Type B pancreatic cell (in vitro differentiated cells): ENCODE results near the gene ARRDC3. TPM values are rescaled to one million over a fixed set of nuclear protein-coding genes. Genes with fewer than 3 reads are reported as not detected.

Experiments used
- DNase-seq: peaks from one replicate; pipeline ENCODE4 v3.0.0; 2021; ENCODE audit warnings: mixed read lengths; ENCODE audit not compliant: unreplicated experiment; ENCODE audit errors: extremely low spot score
- H3K27ac Mint-ChIP-seq: 2 replicates; pipeline ENCODE4 v1.8.0; 2021; ENCODE audit warnings: mild to moderate bottlenecking, mixed read lengths
- H3K27me3 Mint-ChIP-seq: 2 replicates; pipeline ENCODE4 v1.8.0; 2021; ENCODE audit warnings: mixed read lengths
- H3K36me3 Mint-ChIP-seq: 2 replicates; pipeline ENCODE4 v1.8.0; 2021; ENCODE audit warnings: mixed read lengths
- H3K4me1 Mint-ChIP-seq: one replicate; pipeline ENCODE4 v1.8.0; 2021; ENCODE audit warnings: mixed read lengths; ENCODE audit not compliant: unreplicated experiment
- H3K4me3 Mint-ChIP-seq: 2 replicates; pipeline ENCODE4 v1.8.0; 2021; ENCODE audit warnings: mild to moderate bottlenecking, mixed read lengths
- H3K9me3 Mint-ChIP-seq: 2 replicates; pipeline ENCODE4 v1.8.0; 2021; ENCODE audit warnings: mixed read lengths
- total RNA-seq: library from RNA; stranded (reverse); gene quantifications from 2 replicates; pipeline ENCODE4 v1.2.1, GENCODE V29; 2021; ENCODE audit warnings: low replicate concordance
- TF ChIP-seq, protein P1 (sequence below): fragments of 200-600 bp; sonication (generic); conservative IDR thresholded peaks from 2 replicates; pipeline ENCODE4 v1.5.0; 2021; ENCODE audit warnings: antibody characterized with exemption, mild to moderate bottlenecking

The ARRDC3 gene
- total RNA-seq, 1 donor from 2014 or later = 98.6 TPM

DNA sequence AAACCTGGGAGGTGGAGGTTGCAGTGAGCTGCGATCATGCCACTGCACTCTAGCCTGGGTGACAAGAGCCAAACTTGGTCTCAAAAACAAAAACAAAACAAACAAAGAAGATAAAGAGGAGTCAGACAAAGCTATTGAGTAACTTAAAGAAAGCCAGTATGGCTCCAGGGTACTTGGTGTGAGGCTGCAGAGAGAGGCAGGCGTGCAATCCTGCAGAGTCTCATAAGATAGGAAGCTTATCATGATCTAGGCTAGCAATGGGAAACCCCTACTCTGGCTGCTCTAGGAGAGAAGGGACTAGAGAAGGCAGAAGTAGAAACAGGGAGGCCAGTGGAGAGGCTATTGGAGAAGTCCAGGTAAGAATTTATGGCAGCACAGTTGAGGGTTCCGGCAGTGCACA is 42.0 kb downstream of the ARRDC3 start:
- DNase-seq = no peak
- Mint-ChIP-seq H3K9me3 (peaks cover 7% of the 10 kb centered on the region), H3K4me3 (no peak overlapping the region), H3K27ac (no peak overlapping the region), H3K36me3 (no peaks in the 10 kb centered on the region), H3K4me1 (no peaks in the 10 kb centered on the region), H3K27me3 (no peaks in the 10 kb centered on the region)
- TF ChIP-seq, protein P1, sequence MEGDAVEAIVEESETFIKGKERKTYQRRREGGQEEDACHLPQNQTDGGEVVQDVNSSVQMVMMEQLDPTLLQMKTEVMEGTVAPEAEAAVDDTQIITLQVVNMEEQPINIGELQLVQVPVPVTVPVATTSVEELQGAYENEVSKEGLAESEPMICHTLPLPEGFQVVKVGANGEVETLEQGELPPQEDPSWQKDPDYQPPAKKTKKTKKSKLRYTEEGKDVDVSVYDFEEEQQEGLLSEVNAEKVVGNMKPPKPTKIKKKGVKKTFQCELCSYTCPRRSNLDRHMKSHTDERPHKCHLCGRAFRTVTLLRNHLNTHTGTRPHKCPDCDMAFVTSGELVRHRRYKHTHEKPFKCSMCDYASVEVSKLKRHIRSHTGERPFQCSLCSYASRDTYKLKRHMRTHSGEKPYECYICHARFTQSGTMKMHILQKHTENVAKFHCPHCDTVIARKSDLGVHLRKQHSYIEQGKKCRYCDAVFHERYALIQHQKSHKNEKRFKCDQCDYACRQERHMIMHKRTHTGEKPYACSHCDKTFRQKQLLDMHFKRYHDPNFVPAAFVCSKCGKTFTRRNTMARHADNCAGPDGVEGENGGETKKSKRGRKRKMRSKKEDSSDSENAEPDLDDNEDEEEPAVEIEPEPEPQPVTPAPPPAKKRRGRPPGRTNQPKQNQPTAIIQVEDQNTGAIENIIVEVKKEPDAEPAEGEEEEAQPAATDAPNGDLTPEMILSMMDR = no peak

- Mint-ChIP-seq H3K9me3 (peaks cover 7% of the 10 kb centered on the region), H3K27me3 (no peaks in the 10 kb centered on the region)
- DNase-seq = no peak
Observed at GRCh38 chr5:91340532-91340931, 42.6 kb downstream of the ARRDC3 start.

DNA sequence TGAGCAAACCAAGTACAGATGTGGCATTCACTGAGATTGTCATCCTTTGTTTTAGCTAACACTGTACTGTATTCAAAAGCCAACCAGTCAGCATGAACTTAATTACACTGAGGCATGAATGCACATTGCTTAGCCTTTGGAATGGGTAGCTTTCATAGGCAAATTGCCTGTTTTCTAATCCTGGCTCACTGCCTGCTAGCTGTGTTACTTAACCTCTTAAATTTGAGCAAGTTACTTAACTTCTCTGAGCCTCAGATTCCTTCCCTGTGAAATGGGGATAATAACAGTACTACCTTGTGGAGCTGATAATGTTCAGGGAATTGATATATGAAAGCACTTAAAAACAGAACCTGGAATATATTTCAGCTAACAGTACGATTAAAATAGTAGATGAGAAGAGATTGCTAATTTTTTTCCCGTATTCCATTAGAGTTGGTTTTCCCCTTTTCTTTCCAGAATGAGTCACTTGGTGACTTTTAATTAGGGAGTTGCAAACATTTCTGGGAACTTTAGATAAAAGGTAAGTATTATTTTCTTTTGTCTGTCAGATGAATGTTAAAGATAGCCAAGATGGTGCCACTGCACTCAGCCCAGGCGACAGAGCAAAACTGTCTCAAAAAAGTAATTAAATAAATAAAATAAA is 43.9 kb downstream of the ARRDC3 start:
- Mint-ChIP-seq H3K36me3 (no peaks in the 10 kb centered on the region), H3K4me1 (no peaks in the 10 kb centered on the region), H3K27ac (no peak overlapping the region), H3K27me3 (no peaks in the 10 kb centered on the region), H3K4me3 (no peak overlapping the region), H3K9me3 (peaks cover 7% of the 10 kb centered on the region)
- DNase-seq = no peak
- TF ChIP-seq, protein P1 = no peak

More at GRCh38 chr5:91340532-91340931, 42.6 kb downstream of the ARRDC3 start:
- no peak overlapping the region for H3K4me3 Mint-ChIP-seq
- TF ChIP-seq, protein P1 = no peak
- H3K27ac Mint-ChIP-seq = no peak overlapping the region
- no peaks in the 10 kb centered on the region for H3K4me1 Mint-ChIP-seq
- no peaks in the 10 kb centered on the region for H3K36me3 Mint-ChIP-seq

DNA sequence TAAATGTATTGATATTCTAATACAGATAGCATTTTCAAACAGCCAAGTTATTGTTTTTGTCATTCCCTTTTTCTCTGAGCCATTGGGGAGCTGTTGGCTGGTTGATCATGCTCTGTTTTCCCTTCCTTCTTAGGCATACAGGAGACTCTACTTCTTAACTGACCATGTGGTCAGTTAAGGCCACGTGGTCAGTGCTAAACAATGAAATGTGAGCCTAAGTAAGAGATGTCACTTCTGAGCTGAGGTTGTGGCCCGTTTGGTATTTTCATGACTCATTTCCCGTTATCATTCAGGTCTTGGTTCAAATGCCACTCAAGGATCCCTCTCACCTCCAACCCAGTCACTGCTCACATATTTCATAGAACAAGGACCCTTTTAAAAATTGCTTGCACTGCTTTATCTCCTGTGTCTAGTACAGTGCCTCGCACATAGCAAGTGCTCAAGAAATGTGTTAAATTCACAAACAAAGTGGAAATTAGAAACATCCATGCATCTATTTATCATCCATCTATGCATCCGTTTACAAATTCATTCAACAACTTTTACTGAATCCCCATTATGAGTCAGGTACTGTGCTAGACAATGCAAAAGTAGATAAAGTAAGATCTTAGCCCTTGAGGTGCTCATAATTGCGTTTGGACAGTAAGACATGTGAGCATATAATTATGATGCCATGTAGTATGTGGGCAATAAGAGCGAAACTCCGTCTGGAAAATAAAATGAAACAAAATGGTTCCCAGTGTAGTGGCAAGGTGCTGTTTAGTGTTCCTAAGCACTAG is 50.7 kb downstream of the ARRDC3 start:
- H3K36me3 Mint-ChIP-seq = no peaks in the 10 kb centered on the region
- DNase-seq = no peak
- H3K9me3 Mint-ChIP-seq = no peaks in the 10 kb centered on the region
- no peaks in the 10 kb centered on the region for H3K27me3 Mint-ChIP-seq
- no peak overlapping the region for H3K4me3 Mint-ChIP-seq
- TF ChIP-seq, protein P1 = no peak
- peaks cover 11% of the 10 kb centered on the region for H3K4me1 Mint-ChIP-seq
- no peak overlapping the region for H3K27ac Mint-ChIP-seq

- peaks cover 11% of the 10 kb centered on the region for H3K4me1 Mint-ChIP-seq
- no peaks in the 10 kb centered on the region for H3K27me3 Mint-ChIP-seq
- H3K36me3 Mint-ChIP-seq = no peaks in the 10 kb centered on the region
- no peak overlapping the region for H3K27ac Mint-ChIP-seq
- H3K9me3 Mint-ChIP-seq = no peaks in the 10 kb centered on the region
- TF ChIP-seq, protein P1 = no peak
- no peak for DNase-seq
- no peak overlapping the region for H3K4me3 Mint-ChIP-seq
Observed at GRCh38 chr5:91331705-91332104, 51.4 kb downstream of the ARRDC3 start.
